Brain microvascular endothelial cell (primary cell): Measurements from ENCODE around the gene TCF4.

Experiments used
- DNase-seq: peaks from one replicate; pipeline ENCODE4 v3.0.0-alpha.2; 2020
- H3K27ac ChIP-seq: fragments of 250-450 bp; sonication (Bioruptor Pico); 2 replicates; pipeline ENCODE4 v1.5.1; 2020; ENCODE audit warnings: mild to moderate bottlenecking, moderate library complexity
- H3K27me3 ChIP-seq: fragments of 250-450 bp; sonication (Bioruptor Pico); replicated peaks from 2 replicates; pipeline ENCODE4 v1.5.1; 2020; ENCODE audit warnings: mild to moderate bottlenecking
- H3K36me3 ChIP-seq: fragments of 250-450 bp; sonication (Bioruptor Pico); replicated peaks from 2 replicates; pipeline ENCODE4 v1.5.1; 2020; ENCODE audit warnings: mild to moderate bottlenecking
- H3K4me3 ChIP-seq: 2 replicates; pipeline ENCODE4 v1.5.1; 2011; ENCODE audit warnings: low read depth, mild to moderate bottlenecking, control low read depth, low read length, moderate library complexity
- CTCF ChIP-seq: IDR thresholded peaks from 2 replicates; pipeline ENCODE4 v1.5.1; 2011; ENCODE audit warnings: low read depth, mild to moderate bottlenecking, moderate library complexity, low read length, control low read depth, inconsistent platforms; ENCODE audit errors: missing control alignments
- in situ Hi-C: cut with HindIII; loops from 2 replicates; pipeline ENCODE4 v1.10.0; 2017; ENCODE audit warnings: low sequenced_read_pairs, low pct_ligation_motif_present

The TCF4 gene

GRCh38 chr18:55179425-55179824 lies 408.6 kb downstream of the TCF4 start:
- no peak overlapping the region for H3K27ac ChIP-seq
- no peaks in the 10 kb centered on the region for H3K36me3 ChIP-seq
- in situ Hi-C loops, result no loop called here
- TF ChIP-seq CTCF, result no peak
- H3K4me3 ChIP-seq, result no peak overlapping the region
- DNase-seq, result no peak
- no peaks in the 10 kb centered on the region for H3K27me3 ChIP-seq

GRCh38 chr18:55173291-55173690 lies 414.7 kb downstream of the TCF4 start:
- no peak for TF ChIP-seq CTCF
- no peak overlapping the region for H3K4me3 ChIP-seq
- DNase-seq, result no peak
- in situ Hi-C loops, result no loop called here
- no peak overlapping the region for H3K27ac ChIP-seq
- no peaks in the 10 kb centered on the region for H3K27me3 ChIP-seq
- H3K36me3 ChIP-seq, result no peaks in the 10 kb centered on the region
